ENCODE measurements around the gene ACTN1. TPM values are rescaled to one million over a fixed set of nuclear protein-coding genes. Genes with fewer than 3 reads are reported as not detected.

Gene ACTN1
- polyA plus RNA-seq, 1 of the 3 experiments (the other 2 are of a cell fraction) = 319 TPM

DNA sequence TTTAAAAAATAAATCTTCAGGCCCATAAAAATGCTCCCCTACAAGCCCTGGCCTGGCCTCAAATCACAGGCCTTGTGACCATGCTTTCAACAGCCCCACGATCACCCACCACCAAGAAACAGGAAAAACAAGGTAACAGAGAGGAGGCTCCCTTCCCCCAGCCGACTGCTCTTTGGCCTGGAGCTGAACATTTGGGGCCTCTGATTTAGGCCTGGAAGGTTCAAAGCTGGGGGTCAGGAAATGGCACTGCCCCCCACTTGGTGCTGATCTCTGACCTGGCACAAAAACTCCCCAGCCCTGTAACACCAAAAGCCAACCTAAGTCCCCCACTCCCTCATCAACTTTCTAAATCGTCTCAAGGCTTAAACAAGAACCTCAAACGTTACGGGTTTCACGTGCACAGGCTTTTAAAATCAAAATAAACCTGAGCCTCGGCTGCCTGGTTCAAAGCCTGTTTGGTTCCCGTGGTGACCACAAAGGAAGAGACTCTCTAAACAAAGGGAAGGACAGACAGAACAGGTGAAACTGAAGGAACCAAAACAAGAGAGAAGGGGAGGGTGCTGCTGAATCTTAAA, 9.0 kb downstream of the ACTN1 start:
- Histone ChIP-seq H3K9me2 (no peaks in the 10 kb centered on the region), H3K27me3 (ENCODE audit: insufficient read depth) (no peaks in the 10 kb centered on the region), H2AFZ (ENCODE audit: low read depth) (no peak overlapping the region), H3K9ac (no peak overlapping the region), H3K27ac (ENCODE audit: low read depth in 2 of 2, low read length in 1 of 2) (peak overlapping the region; percentile 46 to 78), H3K4me1 (ENCODE audit: control insufficient read depth in 1 of 2, insufficient read depth in 2 of 2, low read depth in 1 of 2, low read length in 1 of 2) (peaks cover 41 to 90% of the 10 kb centered on the region in 2 experiments), H4K20me1 (ENCODE audit: insufficient read depth) (peaks cover 100% of the 10 kb centered on the region), H3K36me3 (replicated peaks in 1 of 2; ENCODE audit: control insufficient read depth in 1 of 2, insufficient read depth in 2 of 2, low read length in 1 of 2) (peaks cover 40 to 42% of the 10 kb centered on the region in 2 experiments), H3F3A (replicated peaks; ENCODE audit: insufficient read depth) (peaks cover 27% of the 10 kb centered on the region), H3K4me3 (ENCODE audit: low read depth in 2 of 2, low read length in 1 of 2) (no peak overlapping the region), H3K9me3 (no peaks in the 10 kb centered on the region), H3K4me2 (peak overlapping the region; percentile 53; the same call in 1 of the 2 replicates), H3K79me2 (ENCODE audit: insufficient read depth) (peaks cover 100% of the 10 kb centered on the region)
- ChIA-PET POLR2A (interaction anchor here (1.0 kb wide), 1 partner anchor 86 kb away, joined by 3 read pairs; no protein-coding TSS in a partner anchor), CTCF (interaction anchor here (0.7 to 2.3 kb wide), 6 partner anchors 13 to 120 kb away, joined by 3 to 6 read pairs (median 3); no protein-coding TSS in a partner anchor)
- no peak for DNase-seq
- TF ChIP-seq GATA2 (CRISPR knock-in tag; IDR thresholded peaks at IDR 0.05) (no peak), MAX (IDR thresholded peaks at IDR 0.05; ENCODE audit: low read depth) (no peak), ZBTB33 (IDR thresholded peaks at IDR 0.05; ENCODE audit: borderline replicate concordance, low read depth) (no peak), TCF12 (IDR thresholded peaks at IDR 0.05) (no peak), RXRA (IDR thresholded peaks at IDR 0.05; ENCODE audit: borderline replicate concordance, low read depth) (no peak), POLR2AphosphoS5 (IDR thresholded peaks at IDR 0.05; ENCODE audit: low read depth, low read length) (no peak), FOXM1 (IDR thresholded peaks at IDR 0.05; ENCODE audit: low read depth) (no peak), EZH2phosphoT487 (IDR thresholded peaks at IDR 0.05; ENCODE audit: borderline replicate concordance, low read depth) (no peak), RAD21 (IDR thresholded peaks at IDR 0.05; ENCODE audit: low read length) (no peak), ELF1 (IDR thresholded peaks at IDR 0.05) (no peak), CHD2 (IDR thresholded peaks at IDR 0.05; ENCODE audit: low read length, partially characterized antibody) (no peak), JUND (IDR thresholded peaks at IDR 0.05) (no peak), GABPA (IDR thresholded peaks at IDR 0.05; ENCODE audit: low read depth) (no peak), NFIC (IDR thresholded peaks at IDR 0.05; ENCODE audit: borderline replicate concordance) (no peak), FOXJ3 (CRISPR knock-in tag; IDR thresholded peaks at IDR 0.05) (no peak)
- TF ChIP-seq, protein P1, sequence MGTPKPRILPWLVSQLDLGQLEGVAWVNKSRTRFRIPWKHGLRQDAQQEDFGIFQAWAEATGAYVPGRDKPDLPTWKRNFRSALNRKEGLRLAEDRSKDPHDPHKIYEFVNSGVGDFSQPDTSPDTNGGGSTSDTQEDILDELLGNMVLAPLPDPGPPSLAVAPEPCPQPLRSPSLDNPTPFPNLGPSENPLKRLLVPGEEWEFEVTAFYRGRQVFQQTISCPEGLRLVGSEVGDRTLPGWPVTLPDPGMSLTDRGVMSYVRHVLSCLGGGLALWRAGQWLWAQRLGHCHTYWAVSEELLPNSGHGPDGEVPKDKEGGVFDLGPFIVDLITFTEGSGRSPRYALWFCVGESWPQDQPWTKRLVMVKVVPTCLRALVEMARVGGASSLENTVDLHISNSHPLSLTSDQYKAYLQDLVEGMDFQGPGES (IDR thresholded peaks at IDR 0.05; ENCODE audit: low read depth, low read length) = no peak
- 83% methylated on average over 7 of the region's 8 CpGs for WGBS (ENCODE audit: low lambda C conversion rate)
